Stimulated activated CD4-positive, alpha-beta T cell treated with anti-CD3 and anti-CD28 coated beads, Interleukin-1b, Interleukin-23, amount 100 ng/mL, for 1 hour (primary cell): ENCODE data around the gene GMDS.

Experiments
- DNase-seq, 2 donors: peaks; one replicate each; pipeline ENCODE4 v3.0.0-alpha.2; 2020; ENCODE audit warnings: low read depth in 2 of 2

The GMDS gene

DNA sequence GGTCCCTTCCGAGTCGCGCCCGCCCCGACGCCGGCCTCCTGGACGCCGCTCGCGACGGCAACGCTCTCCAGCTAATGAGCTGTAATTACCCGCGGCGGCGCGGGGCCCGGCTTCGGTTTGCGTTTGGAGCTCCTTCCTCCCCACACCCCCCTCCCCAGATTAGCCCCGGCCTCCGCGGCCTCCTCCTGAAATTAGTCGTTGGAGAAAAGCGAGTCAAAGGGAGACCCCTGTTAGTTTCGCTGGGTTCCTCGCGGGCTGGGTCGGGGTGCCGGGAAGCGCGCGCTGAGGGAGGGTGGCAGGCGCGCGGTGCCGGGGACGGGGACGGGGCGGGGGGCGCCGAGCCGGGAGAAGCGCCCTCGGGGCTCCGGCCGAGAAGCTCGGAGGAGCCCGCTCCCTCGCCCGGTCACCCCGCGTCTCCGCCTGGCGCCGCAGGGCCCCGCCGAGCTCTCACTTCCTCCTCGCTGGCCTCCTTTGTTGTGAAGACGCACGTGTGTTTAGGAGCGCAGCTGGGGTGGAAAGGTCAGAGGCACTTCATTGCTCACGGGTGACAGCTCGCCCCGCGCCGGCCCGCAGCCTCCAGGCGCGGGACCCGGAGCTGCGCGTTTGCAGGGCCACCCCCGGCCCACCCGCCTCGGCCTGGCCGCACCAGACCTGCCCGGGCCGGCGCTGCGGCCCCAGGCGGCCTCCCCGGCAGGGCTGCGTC lies 630.8 kb downstream of the GMDS start:
- DNase-seq: no peak

DNA sequence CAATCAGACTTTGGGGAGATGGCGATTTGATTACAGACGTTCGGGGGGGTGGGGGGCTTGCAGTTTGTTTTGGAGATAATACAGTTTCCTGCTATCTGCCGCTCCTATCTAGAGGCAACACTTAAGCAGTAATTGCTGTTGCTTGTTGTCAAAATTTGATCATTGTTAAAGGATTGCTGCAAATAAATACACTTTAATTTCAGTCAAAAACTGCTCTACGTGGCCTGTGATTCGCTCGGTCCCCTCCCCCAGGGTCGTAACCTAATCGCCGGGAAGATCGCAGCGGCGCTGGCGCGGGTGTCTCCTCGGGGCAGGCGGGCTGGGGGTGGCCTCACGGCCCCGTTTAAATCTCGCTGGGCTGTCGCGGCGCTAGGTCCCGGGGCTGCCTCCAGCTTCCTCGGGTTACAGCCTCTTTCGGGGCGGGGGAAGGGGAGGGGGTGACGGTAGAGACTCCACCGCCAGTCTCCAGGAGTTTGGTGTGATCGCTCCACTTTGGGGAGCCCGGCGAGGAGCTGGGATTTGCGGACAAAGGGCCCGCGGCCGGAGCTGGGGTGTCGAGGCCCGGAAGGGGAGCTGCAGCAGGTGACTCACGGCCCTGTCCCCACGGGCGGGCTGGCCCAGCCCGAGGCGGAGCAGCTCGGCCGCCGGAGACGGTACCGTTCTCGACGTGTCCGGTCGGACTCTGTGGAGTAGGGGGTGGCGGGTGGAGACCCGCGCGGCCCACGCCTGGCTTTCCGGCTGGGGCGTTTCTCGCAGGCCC lies 631.5 kb downstream of the GMDS start:
- DNase-seq: no peak

DNA sequence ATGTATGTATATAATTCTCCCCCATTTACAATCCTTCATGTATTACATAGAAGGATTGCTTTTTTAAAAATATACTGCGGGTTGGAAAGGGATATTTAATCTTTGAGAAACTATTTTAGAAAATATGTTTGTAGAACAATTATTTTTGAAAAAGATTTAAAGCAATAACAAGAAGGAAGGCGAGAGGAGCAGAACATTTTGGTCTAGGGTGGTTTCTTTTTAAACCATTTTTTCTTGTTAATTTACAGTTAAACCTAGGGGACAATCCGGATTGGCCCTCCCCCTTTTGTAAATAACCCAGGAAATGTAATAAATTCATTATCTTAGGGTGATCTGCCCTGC lies 632.1 kb downstream of the GMDS start:
- no peak for DNase-seq

DNA sequence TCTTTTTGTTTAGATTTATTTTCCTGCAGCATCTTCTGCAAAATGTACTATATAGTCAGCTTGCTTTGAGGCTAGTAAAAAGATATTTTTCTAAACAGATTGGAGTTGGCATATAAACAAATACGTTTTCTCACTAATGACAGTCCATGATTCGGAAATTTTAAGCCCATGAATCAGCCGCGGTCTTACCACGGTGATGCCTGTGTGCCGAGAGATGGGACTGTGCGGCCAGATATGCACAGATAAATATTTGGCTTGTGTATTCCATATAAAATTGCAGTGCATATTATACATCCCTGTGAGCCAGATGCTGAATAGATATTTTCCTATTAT lies 632.5 kb downstream of the GMDS start:
- no peak for DNase-seq

DNA sequence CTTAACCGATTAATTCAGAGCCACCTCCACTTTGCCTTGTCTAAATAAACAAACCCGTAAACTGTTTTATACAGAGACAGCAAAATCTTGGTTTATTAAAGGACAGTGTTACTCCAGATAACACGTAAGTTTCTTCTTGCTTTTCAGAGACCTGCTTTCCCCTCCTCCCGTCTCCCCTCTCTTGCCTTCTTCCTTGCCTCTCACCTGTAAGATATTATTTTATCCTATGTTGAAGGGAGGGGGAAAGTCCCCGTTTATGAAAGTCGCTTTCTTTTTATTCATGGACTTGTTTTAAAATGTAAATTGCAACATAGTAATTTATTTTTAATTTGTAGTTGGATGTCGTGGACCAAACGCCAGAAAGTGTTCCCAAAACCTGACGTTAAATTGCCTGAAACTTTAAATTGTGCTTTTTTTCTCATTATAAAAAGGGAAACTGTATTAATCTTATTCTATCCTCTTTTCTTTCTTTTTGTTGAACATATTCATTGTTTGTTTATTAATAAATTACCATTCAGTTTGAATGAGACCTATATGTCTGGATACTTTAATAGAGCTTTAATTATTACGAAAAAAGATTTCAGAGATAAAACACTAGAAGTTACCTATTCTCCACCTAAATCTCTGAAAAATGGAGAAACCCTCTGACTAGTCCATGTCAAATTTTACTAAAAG lies 633.0 kb downstream of the GMDS start:
- no peak for DNase-seq

DNA sequence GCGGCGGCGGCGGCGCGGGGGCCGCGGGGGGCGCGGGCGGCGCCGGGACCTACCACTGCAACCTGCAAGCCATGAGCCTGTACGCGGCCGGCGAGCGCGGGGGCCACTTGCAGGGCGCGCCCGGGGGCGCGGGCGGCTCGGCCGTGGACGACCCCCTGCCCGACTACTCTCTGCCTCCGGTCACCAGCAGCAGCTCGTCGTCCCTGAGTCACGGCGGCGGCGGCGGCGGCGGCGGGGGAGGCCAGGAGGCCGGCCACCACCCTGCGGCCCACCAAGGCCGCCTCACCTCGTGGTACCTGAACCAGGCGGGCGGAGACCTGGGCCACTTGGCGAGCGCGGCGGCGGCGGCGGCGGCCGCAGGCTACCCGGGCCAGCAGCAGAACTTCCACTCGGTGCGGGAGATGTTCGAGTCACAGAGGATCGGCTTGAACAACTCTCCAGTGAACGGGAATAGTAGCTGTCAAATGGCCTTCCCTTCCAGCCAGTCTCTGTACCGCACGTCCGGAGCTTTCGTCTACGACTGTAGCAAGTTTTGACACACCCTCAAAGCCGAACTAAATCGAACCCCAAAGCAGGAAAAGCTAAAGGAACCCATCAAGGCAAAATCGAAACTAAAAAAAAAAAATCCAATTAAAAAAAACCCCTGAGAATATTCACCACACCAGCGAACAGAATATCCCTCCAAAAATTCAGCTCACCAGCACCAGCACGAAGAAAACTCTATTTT lies 633.7 kb downstream of the GMDS start:
- no peak for DNase-seq

DNA sequence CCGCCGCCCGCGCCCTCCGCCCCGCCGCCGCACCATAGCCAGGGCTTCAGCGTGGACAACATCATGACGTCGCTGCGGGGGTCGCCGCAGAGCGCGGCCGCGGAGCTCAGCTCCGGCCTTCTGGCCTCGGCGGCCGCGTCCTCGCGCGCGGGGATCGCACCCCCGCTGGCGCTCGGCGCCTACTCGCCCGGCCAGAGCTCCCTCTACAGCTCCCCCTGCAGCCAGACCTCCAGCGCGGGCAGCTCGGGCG lies 634.2 kb downstream of the GMDS start:
- DNase-seq: no peak

DNA sequence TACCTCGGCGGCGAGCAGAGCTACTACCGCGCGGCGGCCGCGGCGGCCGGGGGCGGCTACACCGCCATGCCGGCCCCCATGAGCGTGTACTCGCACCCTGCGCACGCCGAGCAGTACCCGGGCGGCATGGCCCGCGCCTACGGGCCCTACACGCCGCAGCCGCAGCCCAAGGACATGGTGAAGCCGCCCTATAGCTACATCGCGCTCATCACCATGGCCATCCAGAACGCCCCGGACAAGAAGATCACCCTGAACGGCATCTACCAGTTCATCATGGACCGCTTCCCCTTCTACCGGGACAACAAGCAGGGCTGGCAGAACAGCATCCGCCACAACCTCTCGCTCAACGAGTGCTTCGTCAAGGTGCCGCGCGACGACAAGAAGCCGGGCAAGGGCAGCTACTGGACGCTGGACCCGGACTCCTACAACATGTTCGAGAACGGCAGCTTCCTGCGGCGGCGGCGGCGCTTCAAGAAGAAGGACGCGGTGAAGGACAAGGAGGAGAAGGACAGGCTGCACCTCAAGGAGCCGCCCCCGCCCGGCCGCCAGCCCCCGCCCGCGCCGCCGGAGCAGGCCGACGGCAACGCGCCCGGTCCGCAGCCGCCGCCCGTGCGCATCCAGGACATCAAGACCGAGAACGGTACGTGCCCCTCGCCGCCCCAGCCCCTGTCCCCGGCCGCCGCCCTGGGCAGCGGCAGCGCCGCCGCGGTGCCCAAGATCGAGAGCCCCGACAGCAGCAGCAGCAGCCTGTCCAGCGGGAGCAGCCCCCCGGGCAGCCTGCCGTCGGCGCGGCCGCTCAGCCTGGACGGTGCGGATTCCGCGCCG lies 634.7 kb downstream of the GMDS start:
- no peak for DNase-seq

DNA sequence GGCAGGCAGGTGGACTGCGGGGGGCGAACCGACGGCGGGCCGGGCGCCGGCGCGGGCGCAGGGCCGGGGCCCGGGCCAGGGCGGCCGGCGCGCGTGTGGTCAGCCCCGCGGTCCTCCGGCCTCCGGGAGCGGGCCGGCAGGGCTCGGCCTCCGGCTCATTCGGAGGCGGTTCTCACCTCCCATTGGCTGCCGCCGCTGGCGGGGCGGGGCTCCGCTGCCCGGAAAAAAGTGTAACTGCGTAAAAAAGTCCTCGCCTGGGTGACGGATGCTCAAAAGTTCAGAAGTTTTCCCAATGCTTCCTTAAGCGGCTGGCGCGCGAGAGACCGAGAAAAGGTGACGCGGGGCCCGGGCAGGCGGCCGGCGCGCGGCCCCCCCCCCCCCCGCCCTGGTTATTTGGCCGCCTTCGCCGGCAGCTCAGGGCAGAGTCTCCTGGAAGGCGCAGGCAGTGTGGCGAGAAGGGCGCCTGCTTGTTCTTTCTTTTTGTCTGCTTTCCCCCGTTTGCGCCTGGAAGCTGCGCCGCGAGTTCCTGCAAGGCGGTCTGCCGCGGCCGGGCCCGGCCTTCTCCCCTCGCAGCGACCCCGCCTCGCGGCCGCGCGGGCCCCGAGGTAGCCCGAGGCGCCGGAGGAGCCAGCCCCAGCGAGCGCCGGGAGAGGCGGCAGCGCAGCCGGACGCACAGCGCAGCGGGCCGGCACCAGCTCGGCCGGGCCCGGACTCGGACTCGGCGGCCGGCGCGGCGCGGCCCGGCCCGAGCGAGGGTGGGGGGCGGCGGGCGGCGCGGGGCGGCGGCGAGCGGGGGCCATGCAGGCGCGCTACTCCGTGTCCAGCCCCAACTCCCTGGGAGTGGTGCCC lies 635.5 kb downstream of the GMDS start, which contains the start of gene FOXC1:
Gene FOXC1 (plus strand): TSS at position 268 of the 849 bp plus-strand sequence. CDS start 531 bp downstream, at position 799.
- no peak for DNase-seq

DNA sequence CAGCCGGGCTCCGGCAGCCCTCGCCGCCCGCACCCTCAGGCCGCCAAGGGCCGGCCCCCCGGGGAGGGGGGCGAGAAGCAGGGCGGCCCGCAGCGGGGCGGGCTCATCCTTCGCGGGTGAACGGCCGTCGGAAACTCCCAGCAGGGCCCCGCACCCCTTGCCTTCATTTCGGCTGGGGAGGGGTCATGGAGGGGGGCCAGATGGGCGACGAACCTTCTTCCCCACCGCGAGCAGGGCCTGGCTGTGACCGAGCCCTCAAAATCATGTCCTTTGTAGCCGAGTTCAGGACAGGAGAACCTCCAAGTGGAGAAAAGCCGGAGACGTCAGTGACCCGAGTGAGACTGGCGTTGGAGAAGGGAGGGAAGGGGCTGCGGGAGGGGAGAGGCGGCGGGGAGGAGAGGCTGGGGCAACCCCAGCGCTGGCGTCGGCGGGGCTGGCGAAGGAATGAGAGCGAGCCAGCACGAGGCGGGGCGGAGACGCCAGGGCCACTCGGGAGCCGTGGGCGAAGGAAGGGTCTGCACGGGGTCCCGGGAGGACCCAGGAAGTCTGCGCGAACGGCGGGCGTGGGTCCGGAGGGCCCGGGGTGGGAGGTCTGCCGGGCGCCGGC lies 636.3 kb downstream of the GMDS start:
- DNase-seq: no peak

DNA sequence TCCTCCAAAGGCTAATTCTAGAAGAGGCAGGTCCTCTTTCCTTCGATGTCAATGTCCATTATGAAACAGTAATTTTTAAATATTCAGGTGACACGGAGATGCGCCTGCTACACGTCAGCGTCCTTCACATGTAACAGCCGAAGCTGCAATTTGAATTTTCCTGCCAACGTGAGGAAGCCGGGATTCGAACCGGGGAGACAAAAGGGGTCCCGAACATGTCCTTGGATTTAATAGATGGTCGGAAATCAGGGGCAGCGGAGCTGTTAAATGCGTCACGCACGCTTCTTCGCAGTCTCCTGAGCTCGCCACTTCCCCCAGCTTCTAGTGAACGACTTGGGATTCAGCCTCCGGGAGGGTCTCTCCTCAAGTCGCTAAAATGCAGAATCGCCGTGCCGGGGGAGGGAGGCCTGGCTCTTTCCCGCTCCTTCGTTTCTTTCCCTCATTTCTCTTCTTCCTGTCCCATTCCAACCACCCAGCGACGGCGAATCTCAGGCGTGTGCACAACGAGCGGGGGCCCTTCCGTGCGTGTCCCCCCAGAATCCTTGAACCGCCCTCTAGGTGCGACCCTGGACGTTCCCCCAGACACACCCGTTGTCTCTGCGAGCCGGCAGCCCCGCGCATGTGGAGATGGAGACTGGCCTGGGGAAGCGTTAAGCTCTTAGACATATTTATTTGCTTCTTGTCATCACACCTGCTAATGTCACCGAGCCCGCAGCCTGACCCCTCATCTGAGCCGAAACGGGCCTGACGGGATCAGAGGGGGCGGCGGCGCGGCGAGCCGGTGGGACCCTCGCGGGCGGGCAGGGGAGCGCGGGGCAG lies 637.0 kb downstream of the GMDS start:
- no peak for DNase-seq

DNA sequence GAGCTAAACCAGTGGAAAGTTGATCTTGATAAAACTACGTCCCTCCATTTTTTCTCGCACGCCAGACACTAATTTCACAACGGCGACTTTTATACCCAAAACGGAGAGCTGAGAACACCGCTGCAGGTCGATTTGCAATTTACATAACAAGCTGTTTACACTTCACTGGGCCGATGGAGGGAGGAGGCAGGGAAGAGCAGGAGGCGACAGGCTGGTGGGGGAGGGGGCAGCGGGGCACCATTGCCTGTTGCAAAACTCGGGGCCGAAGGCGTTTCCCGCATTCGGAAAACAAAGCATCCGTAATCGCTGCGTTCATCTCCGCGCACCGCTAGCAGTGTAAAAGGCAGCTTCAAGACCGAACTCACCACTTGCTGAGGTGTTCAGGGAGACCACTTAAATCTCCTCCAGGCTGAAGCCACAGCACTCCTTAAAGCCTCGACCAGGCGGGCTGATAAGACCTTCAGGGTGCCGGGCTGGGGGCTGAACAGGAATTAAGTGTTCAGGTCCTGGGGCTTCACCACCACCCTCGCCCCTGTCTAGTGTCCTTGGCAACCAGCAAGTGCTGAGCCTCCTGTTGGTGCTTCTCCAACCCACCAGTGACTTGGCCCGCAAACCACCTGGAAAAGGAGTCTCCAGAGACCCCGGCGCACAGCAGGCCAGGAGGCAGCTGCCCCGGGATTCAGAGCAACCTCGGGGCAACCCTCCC lies 637.7 kb downstream of the GMDS start:
- DNase-seq: no peak

DNA sequence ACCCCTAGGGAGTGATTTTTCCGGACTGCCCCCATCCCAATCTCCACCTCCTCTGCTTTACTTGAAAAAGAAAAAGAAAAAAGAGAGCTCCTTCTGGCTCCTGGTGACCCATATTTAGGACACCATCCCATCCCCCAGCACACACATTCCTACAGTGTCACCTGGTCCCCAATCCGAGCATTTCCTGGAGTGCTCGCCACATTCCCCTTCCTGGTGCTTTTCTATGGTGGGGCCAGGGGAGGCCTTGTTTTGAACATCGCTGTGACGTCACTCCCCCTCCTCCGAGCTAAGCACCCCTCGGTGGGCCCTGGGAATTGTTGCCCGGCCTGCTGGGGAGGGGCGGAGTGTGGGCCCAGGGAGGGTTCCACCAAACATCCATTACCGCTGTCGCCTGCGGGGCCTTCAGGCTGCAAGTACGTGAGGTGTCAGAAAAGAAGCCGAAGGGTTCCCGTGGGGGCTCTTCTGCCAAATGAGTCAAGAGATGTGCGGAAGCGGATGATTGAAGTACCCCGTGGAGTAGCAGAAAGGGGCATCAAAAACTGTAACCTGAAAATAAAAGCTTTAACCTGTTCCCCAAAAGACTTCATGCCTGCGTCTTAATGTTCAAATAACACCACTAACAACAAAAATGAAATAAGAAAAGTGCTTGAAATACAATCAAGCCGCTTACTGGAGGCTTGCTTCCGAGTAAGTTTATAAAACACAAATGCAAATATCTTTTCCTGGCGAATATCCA lies 638.5 kb downstream of the GMDS start:
- no peak for DNase-seq

DNA sequence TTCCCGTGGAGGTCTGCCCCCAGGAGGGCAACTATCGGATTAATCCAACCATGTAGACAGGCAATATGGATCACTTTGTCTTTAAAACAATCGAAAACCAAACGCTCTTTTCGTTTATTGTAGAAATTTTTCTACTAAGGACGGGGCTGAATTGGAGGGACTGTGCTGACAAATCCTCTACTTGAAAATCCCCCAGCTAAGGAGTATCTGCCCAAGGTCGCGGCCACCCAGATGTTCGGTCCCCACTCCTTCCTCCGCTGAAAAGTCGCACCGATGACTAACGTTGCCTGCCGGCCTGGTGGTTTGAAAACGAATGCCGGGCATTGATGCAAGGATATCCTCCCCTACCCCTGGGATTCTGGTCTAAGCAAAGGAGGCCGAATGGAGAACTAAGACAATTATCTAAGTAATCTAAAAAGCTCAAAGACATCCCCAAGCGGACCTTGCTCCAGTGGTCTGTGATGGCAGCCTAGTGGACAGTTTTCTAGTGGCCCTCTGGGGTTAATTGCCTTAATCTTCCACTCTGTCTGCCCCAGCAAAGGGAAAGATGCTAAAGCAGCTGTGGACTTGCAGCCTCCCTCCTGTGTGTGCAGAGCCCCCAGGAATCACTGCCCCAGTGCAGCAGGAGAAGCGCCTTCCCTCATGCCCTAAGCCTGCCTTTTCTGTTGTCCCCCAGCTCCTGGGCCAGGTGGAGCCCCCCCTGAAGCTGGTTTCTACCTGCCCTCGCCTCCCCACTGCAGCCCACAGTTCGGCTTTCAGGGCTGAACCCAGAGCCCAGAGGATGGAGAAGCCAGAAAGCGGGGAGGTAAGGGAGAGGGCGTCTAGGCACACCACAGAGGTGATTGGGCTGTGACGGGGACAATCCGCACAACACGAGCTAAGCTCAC lies 639.3 kb downstream of the GMDS start:
- no peak for DNase-seq

DNA sequence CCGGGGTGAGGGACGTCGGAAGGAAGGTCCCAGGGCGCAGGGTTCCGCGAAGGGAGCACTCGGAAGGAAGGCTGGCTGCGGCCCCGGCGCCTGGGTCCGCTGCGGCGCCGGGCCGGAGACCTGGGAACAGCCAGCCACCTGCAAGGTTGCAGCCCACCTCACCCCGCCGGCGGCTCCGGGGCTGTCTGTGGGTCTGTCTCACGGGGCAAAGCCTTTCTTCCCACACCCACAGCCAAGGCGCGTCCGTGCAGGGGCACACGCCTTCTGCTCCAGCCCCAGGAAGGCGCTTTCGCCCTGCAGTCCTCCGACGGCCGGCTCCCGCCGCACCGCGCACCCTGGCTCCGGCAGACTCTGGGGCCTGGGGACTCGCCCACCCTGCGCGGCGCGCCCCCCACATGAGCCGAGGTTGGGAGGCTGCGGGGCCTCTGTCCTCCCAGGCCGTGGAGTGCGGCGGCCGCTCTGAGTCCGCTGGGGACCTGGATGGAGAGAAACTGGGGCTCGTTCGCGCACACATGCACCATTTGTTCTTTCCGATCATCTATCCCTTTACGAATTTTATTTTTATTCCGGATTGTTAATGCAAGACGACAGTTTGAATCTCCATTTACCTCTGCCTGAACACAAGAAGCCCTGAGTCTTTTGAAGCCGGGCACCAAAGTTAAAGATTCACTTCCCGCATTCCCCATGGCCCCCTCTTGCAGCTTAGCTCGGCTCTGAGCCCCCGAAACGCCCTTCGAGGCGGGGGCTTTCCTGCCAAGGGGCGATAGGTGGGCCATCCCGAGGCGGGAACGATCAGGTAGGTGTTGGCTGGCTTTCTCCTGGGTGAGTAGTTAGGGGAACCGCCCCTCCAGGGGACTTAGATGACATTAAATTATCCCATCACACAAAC lies 640.2 kb downstream of the GMDS start:
- no peak for DNase-seq
